NCI-H128 (cell line): ENCODE measurements around the gene EIF5A.

ENCODE experiments used
- DNase-seq: peaks from one replicate; lab custom pipeline; 2025; ENCODE audit not compliant: unreplicated experiment; lab: John Stamatoyannopoulos, UW

The EIF5A gene

DNA sequence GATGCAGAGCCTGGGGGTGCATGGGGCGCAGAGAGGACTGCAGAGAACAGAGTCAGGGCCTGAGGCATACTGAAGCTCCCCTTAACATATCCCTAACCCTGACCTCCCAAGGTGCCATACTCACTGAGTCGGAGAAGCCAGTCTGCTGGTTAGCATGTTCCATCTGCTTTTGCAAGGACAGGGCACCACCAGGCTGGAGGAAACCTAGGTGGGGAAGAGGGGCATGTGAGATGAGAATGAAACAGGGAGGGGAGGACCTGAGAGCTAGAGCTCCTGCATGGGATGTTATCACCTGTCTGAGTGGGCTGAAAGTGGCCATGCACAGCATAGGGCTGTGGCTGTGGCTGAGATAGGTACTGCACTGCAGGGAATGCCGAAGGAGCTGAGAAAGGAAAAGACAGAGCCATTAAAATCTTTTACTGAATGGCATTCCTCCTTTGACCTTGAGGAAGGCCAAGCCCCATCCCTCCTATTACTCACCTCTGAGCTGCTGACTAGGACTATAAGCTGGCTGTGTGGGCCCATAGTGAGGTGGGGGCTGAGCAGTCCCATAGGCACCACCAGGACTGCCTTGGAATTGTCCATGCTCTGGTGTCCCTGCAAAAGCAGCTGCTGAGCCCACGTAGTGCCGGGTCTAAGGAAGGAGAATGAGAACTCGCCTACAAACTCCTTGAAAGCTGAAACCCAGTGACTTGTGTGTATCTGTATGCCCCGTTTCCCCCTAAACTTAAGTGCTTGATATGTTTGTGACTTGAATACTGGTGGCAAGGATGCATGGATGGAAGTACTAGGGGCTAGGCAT, 5.9 kb downstream of the EIF5A start:
- no peak for DNase-seq

DNA sequence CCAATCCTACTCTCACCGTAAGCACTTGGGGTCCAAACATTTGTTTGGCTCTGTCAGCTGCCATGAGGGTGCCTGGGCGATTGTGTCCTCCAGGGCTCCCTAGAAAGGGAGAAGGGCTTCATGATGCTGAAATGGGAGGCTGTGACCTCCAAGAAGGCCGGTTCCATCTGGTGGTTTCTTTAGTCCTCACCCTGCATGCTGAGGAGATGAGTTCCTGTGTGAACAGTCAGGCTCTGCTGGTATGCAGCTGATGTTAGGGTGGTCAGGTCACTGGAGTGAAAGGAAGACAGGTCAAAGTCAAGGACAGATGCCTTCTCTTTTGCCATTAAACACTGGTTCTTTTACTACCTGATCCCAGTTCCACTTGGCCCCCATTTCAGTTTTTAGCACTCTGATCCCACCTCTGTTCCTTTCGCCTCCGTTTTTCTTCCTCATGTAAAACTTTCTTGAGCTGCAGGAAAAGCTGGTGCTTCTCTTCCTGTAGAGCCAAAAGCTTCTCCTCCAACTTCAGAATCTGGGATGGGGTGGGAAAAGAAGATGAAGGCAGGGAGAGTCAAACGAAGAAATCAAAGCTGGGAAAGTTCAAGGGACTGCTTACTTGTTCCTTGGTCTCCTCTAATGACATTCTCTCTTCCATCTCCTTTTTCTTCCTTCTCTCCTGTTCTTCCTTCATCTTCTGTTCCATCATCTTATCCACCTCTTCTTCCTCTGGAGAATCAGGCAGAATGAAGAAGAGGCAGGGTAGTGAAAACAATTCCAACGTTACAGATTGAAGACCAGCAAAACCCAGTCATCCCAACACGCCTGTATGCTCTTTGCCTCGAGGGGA, 6.7 kb downstream of the EIF5A start:
- no peak for DNase-seq

DNA sequence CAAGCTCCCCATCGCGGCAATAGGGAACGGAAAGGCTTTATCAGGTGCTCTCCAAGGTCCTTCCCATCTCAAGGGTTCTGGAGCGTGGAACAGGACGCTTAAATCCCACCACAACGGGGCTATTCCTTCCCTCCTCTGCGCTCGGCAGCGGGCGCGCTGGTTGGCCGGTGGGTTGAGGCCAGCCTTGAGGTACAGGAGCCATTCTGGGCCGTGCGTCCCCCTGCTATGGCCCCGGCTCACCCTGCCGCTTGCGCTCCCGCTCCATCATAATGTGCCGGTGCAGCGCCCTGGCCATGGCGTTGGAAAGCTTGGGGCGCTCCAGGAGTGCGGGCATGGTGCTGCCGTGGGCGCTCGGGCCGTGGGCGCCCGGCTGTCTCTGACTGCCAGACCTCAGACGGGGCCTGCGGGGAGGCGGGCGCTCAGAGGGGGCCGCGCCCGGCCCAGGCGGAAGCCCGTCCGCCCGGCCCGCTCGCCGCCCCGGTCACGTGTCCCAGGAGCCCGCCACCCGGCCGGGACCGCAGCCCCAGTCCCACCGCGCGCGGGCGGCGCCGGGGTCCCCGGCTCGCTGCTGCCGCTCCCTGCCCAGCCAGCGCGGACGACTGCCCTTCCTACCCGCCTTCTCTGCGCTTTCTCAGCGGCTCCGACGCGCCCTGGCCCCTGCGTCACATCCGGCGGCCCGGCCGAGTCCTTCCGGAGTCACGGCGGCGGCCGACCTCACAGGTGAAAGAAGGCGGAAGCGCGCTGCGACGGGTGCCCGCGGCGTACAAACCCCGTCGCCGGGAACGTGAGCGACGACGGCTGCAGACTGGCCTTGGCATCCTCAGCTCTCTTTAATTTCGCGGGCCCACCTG, 7.5 kb downstream of the EIF5A start, which contains the start of gene GPS2:
TSS of gene GPS2 (minus strand) at position 642 of the 851 bp plus-strand sequence. CDS start at position 334, 308 bp downstream.
- peak; percentile 63 for DNase-seq

DNA sequence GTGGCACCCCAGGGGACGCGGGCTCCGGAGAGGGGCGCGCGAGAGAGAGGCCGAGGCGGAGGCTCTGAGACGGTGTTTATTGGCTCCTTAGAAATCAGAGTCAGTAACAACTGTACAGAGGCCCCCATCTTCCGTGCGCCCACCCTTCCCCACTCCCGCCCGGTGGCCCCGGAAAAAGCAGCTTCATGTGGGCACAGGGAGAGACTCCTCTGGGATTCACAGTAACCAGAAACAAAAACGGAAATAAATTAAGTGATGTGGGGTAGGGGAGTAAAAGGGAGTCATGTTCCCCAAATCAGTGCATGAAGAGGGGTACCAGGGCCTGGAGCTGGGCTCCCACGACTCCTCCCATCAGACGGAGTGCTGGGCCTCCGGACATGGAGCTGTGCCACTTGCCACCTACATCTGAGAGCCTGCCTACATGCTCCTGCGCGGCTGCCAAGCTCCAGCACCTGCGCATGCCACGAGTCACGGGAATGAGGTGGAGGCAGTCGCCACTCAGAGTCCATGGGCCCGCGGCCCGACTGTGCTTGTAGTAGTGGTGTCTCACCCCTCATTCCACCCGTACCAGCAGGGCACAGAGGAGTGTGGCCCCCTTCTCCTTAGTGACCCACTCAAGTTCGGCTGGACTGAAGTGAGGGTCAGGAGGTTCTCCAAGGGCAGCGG, 8.3 kb downstream of the EIF5A start:
- no peak for DNase-seq

DNA sequence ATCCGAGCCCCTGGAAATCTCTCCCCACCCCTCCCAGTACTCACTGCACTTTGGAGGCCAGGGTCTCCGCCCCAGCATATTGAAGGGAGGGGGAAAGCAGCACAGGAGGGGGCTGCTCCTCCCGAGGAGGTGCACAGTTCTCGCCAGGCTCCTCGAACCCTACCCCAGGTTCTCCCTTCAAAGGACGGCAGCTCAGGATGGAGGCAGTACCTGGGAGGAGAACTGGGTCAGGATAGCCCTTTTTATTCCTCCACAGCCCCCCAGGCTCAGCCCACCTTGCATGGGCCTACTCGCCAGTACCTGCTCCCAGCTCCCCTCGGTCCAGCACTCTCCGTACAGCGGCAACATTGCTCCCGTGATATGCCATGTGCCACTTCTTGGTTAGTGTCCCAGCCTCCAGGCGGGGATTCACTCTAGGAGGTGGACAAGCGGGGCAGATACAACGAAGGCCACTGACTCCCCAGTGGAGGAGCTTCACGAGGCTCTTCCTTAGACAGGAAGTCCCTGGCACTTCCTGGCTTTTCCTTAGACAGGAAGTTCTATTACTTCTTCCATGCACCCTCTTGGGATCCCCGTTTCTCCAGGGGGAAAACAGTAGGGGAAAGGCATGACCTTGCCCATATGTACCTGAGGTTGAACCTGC, 9.9 kb downstream of the EIF5A start:
- no peak for DNase-seq

DNA sequence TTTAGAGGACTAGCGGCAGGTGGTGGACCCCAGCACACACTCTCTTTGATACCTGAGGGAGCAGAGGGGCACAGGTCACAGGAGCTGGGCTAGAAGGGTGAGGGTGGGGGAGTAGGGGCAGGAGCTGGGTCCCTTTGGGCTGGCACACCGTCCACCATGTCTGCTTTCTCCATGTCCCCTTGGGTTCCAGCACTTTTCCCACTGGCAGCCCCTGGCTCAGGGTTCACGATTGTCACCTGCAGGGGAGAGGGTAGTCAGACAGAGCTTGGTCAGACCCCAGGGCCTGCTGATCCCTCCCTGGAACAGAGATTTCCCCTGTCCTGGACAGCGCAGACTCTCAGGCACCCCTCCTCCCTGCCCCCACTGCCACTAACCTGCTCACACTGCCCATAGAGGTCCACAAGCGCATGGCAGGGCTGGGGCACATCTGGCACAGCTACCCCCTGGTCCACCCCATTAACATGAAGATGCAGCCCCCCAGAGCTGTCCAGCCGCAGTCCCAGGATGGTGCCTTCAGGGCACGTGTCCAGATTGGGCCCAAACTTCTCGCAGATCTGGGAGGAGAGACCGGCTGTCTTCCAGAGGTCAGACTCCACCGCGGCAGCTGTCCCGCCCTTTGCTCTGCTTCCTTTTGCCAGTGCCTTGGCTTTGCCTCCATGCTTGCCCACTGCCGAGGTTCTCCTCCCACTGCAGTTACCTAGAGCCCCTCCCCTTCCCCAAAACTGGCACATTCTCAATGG, 10.9 kb downstream of the EIF5A start:
- DNase-seq = no peak

DNA sequence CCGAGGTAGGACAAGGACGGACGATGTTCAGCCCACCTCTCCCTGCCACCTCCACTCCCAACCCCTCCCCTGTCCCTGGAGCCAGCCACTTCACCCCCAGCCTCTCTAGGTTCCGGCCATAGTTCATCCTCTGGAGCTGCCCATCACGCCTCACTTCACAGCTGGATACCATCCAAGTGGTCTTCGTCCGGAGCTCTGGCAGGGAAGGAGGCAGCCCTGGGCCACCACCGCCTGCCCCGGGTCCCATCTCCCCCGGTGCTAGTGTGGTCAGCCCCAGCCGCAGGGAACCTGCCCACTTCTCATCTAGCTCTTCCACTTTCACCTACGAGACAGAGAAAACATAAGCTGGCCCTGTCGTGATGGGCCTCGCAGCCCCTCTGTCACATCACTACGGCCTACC, 14.0 kb downstream of the EIF5A start:
- DNase-seq = no peak

DNA sequence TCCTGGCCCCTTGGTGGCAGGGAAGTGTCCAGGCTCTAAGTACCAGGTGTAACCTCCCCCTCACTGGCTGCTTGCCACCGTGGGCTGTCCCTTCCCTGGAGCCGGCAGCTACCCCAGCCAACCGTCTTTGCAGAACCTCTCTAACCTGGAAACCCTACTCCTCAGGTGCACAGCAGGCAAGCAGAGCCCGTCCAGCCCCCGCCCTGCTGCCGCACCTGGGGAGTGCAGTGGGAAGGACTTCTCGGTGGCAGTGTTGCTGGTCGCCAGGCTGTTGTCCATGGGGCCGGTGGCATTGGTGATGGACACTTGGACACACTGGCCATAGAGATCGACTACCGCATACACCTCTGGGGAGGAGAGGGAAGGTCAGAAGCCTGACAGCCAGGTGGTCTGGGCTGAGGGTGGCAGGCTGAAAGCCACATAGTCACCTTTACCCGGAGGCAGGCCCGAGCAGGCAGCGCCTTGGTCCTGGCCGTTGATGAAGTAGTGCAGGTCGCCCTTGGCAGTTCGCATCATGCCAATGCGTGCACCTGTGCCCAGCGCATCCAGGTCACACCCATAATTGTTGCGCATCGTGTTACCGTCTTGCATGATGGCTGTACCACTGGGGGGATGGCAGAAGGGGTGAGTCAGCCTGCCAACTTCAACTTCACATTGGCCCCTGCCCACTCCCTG, 15.2 kb downstream of the EIF5A start:
- DNase-seq = no peak

DNA sequence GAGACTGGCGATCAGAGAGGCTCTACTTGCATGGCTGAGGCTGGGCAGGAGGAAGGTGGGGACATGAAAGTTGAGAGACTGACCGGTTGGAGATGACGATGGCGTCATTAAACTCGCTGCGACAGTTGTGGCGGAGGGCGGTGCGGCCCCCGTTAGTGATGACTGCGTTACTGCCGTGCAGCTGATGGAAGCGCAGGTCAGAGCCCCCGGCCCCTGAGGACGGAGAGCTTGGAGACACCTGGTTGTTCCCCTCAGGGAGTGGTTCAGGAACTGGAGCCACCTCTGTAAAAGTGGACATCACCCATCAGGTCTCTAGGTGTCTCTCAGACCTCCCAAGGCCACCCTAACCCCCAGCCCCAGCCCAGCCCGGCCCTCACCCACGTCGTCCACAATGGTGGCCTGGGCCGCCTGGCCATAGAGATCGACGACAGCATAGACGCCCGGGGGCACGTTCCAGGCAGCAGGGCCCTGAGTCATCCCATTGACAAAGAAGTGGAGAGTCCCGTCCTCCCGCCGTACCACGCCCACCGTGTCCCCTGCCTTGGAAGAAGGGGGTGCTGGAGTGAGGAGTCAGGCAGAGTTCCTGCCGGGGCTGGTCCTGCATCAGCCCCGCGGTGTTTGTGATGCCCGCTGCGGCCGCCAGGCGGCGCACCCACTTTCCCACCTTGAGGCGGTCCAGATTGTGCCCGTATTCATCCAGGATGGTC, 16.5 kb downstream of the EIF5A start:
- no peak for DNase-seq

DNA sequence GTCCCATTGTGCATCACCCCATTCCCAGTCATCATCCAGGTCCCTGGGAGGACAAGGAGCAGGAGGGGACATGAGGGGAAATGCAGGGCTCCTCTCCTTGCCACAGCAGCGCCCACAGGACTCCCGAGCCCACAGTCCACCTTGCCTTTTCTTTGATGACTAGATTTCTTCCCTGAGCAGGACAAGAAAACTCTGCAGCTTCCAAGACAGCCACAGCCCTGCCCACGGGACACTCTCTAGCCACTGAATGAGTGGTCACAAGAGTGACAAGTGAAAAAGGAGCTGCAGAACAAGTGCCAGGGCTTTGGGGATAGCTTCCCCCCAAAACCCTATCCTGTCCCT, 17.0 kb downstream of the EIF5A start:
- DNase-seq = no peak

DNA sequence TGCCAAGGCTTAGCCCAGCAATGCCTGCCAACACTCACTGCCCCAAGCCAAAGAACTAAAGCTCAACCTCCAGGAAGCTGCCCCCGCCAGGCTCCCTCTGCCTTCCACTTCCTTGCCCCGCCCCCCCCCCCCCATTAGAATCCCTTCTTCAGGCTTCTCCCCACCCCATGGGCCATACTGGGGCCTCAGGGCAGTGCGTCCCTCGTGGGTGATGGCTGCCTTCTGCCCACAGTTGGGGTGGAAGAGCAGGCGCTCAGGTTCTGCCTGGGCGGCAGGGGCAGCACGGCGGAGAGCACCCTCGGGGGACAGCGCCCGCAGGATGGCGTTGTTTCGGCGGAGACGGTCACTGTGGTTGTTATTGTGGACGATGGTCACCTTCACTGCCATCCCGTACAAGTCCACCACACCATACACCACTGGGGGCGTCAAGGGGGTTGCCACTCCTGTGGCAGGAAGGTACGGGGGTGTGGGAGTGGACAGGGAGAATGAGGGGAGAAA, 17.7 kb downstream of the EIF5A start:
- no peak for DNase-seq

DNA sequence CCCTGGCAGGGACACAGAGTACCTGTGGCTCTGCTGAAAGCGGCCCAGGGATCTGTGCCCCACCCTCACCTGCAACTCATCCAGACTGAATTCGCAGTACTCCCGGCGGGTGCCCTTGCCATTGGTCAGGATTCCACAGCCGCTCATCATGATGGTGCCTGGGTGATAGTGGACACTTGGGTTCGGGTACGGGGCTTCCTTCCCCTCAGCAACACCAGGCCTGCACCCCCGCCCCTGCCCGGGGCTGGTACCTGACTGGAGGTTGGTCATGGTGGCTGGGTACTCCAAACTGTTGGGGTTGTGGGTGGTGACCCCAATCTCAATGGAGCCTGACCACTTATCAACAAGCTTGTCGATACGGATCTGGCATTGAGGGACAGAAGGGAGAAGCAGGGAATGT, 18.8 kb downstream of the EIF5A start:
- DNase-seq = no peak

DNA sequence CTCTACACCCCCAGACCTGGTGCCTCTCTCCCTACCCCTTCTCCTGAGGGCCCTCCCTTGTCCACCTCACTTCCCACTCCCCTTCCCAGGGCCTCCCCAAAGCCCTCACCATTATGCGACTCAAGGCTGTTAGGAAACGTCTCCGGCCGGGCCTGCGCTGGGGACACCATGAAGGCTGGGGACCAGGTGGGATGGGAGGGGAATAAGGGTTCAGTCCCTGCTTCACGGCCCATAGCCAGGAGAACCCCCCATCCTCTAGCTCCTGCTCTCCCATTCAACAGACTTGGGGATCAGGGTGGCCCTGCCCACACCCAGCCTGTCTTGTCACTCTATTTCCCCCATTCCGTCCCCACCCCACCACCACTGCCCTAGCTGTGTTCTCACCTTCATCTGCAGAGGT, 19.6 kb downstream of the EIF5A start:
- no peak for DNase-seq

DNA sequence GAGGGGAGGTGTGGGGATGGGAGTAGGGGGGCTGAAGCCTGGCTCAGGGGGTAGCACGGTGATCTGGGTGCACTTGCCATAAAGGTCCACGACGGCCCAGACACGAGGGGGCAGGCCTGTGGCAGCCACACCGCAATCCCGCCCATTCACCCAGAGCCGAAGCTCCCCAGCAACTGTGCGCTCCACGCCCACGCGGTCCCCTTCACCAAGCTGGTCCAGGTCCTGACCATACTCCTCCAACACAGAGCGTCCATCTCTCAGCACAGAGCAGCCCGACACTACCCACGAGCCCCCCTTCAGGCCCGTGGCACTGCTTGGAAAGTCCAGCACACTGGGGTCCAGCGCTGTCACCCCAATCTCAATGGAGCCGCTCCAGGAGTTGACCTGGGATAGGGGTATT, 20.1 kb downstream of the EIF5A start:
- no peak for DNase-seq

DNA sequence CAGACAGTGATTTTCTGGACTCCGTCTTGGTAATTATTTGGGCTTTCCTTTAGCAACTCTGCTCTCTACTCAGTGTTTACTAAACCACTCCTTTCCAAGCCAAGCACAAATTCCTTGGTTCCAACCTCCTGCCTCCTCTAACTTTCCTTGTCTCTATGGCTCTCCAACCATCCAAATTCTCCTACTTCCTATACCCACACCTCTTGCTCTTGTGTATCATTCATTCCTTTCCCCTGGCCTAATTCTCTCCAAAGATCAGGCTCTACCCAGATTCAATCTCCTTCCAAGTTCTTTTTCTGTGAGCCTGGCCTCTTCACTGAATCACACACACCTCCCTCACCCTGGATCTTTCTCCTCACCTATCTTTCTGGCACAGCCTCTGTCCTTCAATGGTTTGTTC, 20.6 kb downstream of the EIF5A start:
- no peak for DNase-seq

DNA sequence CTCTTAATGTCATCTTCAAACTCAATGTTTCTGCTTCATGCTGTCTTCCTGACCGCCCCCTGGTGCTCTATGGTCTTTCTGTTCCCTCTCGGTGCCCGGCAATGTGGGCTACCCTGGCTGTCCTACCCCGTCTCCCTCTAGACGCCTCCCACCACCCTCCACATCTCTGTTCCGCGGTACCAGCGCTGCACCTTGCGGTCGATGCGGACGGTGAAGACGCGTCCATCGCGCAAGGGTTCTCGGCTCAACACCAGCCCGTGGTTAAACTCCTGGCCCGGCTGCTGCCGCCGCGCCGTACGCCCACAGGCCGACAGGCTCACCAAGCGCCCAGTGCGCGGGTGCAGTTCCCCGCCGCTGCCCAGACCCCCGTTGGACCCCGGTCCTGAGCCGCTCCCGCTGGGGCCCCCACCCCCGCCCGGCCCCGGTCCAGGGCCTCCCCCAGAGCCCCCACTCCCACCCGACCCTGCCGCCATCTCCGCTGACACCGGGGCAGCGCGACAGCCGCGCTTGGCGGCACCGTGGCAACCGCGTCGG, 21.5 kb downstream of the EIF5A start, which contains the start of gene NEURL4:
TSS of gene NEURL4 (minus strand) at position 496 of the 534 bp plus-strand sequence. CDS start at position 473, 23 bp downstream.
- DNase-seq = no peak

DNA sequence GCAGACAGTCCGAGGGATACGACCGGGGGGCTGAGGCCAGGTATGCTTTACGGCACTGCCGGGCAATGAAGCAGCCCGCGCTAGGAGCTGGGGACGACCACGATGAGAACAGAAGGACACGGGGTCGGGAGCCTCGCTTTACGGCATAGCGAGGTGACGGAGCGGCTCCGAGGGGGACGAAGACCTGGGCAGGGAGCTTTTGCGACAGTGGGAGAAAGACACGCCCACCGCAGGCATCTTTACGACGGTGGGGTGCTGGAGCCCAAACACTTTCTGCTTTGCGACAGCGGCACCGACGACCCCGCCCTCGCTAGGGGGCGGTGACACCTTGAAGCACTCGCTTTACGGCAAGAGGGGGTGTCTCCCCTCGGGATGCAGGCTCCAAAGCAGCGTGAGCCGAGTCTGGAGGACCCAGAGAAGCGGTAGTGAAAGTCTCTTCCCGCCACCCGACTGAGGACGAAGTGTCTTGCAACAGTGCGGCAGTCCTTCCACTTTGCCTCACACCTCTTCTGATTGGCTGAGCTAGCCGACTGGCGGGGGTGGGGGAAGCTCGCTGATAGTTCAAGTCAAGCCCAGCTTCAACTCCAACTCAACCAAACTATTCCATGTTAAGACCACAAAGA, 22.1 kb downstream of the EIF5A start:
- DNase-seq = peak; percentile 94
